GM04504 (cell line): ENCODE measurements around the gene ERVK3-1.
"Not testable (repeated sequence)": the region's sequence is repeated elsewhere in the genome, so short reads cannot be mapped to it uniquely, and the experiment has no call there.

Experiments
- DNase-seq: peaks from one replicate; pipeline ENCODE4 v3.0.0-alpha.2; 2012; ENCODE audit warnings: low read depth

ERVK3-1 gene

GRCh38 chr19:58346961-58347929 is 42.1 kb downstream of the ERVK3-1 start:
- peak; percentile 54 for DNase-seq

- DNase-seq = not testable (repeated sequence)
Measured at GRCh38 chr19:58348080-58348479, 42.9 kb downstream of the ERVK3-1 start.

- DNase-seq = no peak
Measured at GRCh38 chr19:58349590-58349989, 44.4 kb downstream of the ERVK3-1 start.

GRCh38 chr19:58350001-58350861 is 45.1 kb downstream of the ERVK3-1 start:
- no peak for DNase-seq

GRCh38 chr19:58350871-58351557 is 45.8 kb downstream of the ERVK3-1 start:
- DNase-seq = no peak

DNA sequence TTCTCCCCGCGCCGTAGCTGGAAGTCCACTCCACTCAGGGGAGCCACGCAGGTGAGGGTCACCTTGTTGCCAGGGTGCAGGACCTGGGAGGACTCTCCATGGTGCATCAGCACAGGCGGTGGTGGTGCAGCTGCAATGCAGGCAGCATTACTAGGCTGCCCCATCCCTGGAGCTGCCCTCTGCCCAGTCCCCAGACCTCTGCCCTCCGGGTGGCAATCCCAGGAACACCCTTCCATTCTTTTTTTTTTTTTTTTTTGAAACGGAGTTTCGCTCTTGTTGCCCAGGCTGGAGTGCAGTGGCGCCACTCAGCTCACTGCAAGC is 46.3 kb downstream of the ERVK3-1 start:
- DNase-seq = no peak

DNA sequence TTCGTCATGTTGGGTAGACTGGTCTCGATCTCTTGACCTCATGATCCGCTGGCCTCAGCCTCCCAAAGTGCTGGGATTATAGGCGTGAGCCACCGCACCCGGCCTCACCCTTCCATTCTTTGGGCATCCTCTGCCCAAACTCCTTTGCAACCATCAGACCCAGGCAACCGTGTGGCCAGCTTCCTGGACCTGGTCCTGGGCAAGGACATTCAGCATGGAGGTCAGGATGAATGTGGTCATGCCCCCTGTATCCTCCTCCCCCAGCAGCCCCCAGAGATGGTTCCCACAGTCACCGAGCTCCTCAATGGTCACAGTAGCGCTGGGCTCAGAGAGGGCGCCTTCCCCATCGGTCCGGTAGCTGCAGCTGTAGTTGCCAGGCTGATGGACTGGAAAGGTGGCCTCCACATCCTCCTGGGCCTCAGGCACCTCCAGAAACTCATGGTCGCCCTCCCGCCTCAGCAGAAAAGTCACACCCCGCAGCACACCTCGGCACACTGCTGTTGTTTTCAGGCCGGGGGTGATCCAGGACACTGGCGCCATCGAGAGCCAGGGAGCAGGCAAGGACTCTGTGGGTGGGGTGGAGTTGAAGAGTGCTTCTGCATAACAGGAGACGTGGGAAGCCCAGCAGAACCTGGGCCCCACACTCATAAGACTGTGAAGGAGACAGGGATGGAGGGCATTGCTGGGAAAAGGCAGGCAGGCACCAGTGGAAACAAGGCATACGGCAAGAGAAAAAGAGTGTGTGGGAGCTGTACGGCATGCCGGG is 47.0 kb downstream of the ERVK3-1 start:
- no peak for DNase-seq

GRCh38 chr19:58352760-58353671 is 47.8 kb downstream of the ERVK3-1 start, which contains the start of gene A1BG:
Gene A1BG, minus strand, starts transcription at chr19:58353492. Its CDS starts 55 bp downstream, at chr19:58353437.
- DNase-seq = no peak

DNA sequence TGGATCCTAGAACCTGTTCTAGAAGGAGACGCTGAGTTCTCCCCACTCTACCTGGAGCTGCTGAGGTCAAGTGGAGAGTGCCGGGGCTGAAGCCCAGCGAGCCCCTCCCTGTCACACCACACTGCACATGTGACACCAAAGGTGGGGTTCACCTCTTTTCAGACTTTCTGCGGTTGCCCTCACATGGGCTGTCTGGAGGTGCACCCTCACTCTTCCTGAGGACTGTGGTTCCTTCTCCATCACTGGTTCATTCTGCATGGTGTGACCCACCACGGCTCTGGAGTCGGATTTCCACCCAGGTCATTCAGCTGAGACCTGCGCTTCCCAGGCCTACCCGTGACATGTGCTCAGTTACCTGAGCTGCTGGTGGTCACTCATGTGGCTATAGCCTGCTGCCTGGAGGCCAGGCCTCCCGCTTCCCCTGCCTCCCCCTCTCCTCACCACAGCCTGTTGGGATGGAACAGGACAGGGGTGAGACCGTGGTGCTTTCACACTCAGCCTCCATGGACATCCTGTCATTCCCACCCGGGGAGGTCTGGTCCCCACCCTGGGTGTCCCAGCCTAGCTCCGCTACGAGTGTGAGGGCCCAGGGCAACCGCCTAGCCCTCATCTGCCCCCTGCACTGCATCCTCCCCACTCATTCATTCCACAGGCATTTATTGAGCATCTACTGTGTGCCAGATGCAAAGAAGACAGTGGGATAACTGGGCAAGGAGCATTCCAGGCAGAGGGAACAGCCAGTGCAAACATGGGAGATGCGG is 48.7 kb downstream of the ERVK3-1 start:
- DNase-seq = no peak

- DNase-seq = no peak
Measured at GRCh38 chr19:58354478-58355030, 49.4 kb downstream of the ERVK3-1 start.

- no peak for DNase-seq
Measured at GRCh38 chr19:58355215-58355796, 50.1 kb downstream of the ERVK3-1 start.

- no peak for DNase-seq
Measured at GRCh38 chr19:58355908-58356765, 51.0 kb downstream of the ERVK3-1 start.

DNA sequence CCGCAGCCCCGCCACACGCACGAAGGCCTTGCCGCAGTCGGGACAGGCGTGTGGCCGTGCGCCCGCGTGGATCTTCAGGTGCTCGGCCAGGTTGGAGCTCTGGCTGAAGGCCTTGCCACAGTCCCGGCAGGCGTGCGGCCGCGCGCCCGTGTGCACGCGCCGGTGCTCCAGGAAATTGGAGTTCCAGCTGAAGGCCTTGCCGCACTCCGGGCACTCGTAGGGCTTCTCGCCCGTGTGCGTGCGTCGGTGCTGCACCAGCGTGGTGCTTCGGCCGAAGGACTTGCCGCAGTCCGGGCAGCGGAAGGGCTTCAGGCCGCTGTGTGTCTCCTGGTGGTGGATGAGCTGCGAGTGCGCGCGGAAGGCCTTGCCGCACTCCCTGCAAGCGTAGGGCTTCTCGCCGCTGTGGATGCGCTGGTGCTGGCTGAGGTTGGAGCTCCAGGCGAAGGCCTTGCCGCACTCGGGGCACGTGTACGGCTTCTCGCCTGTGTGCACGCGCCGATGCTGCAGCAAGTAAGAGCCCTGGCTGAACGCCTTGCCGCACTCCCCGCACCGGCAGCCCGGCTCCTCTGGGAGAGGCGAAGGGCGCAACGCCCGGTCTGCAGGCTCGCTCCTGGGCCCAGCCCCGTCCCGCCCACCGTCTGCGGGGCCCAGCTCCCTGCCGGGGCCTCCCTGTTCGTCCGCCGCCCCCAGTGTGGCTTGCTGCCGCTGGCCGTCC is 51.7 kb downstream of the ERVK3-1 start:
- no peak for DNase-seq

GRCh38 chr19:58357481-58358145 is 52.4 kb downstream of the ERVK3-1 start:
- DNase-seq = no peak

- no peak for DNase-seq
Measured at GRCh38 chr19:58361900-58362271, 56.7 kb downstream of the ERVK3-1 start.

- DNase-seq = peak; percentile 91
Measured at GRCh38 chr19:58362272-58362994, 57.3 kb downstream of the ERVK3-1 start, which contains the start of gene ZNF497. Gene ZNF497, minus strand, starts transcription at chr19:58362751. Its CDS starts 5,116 bp downstream, at chr19:58357635.
